LNCaP clone FGC (cell line): ENCODE measurements around the gene KCNJ12.

Source experiments
- DNase-seq: peaks from one replicate; pipeline ENCODE4 v3.0.0-alpha.2; 2011; ENCODE audit warnings: low read depth
- H3K4me3 ChIP-seq: 2 replicates; pipeline ENCODE4 v1.5.1; 2011; ENCODE audit warnings: mild to moderate bottlenecking, low read depth, low read length, control low read depth
- CTCF ChIP-seq: IDR thresholded peaks from 2 replicates; pipeline ENCODE4 v1.5.1; 2012; ENCODE audit warnings: mild to moderate bottlenecking; ENCODE audit not compliant: control insufficient read depth, insufficient read depth; ENCODE audit errors: extremely low read depth

Gene KCNJ12

GRCh38 chr17:21363776-21364642, 12.1 kb upstream of the KCNJ12 start:
- no peak for TF ChIP-seq CTCF
- H3K4me3 ChIP-seq = no peak overlapping the region
- no peak for DNase-seq

- no peak overlapping the region for H3K4me3 ChIP-seq
- no peak for TF ChIP-seq CTCF
- no peak for DNase-seq
Observed at GRCh38 chr17:21365016-21365415, 11.1 kb upstream of the KCNJ12 start.

GRCh38 chr17:21368545-21369246, 7.5 kb upstream of the KCNJ12 start:
- no peak overlapping the region for H3K4me3 ChIP-seq
- no peak for DNase-seq
- no peak for TF ChIP-seq CTCF

GRCh38 chr17:21369395-21369794, 6.8 kb upstream of the KCNJ12 start:
- H3K4me3 ChIP-seq = no peak overlapping the region
- TF ChIP-seq CTCF = no peak
- no peak for DNase-seq

GRCh38 chr17:21370430-21370829, 5.7 kb upstream of the KCNJ12 start:
- no peak for TF ChIP-seq CTCF
- H3K4me3 ChIP-seq = no peak overlapping the region
- no peak for DNase-seq

- TF ChIP-seq CTCF = no peak
- no peak overlapping the region for H3K4me3 ChIP-seq
- no peak for DNase-seq
Observed at GRCh38 chr17:21371511-21372081, 4.6 kb upstream of the KCNJ12 start.
